Neural cell (in vitro differentiated cells): ENCODE measurements around the gene DCDC2. TPM values are rescaled to one million over a fixed set of nuclear protein-coding genes. Genes with fewer than 3 reads are reported as not detected.

ENCODE experiments used
- H2AFZ ChIP-seq: fragments of 200-600, 300-800 bp; sonication (generic), shearing (Covaris generic); 2 replicates; pipeline ENCODE4 v1.6.0; 2014; ENCODE audit warnings: low read depth, mild to moderate bottlenecking, antibody characterized with exemption, low read length, moderate library complexity
- H3F3A ChIP-seq: fragments of 200-600 bp; shearing (Covaris generic); 2 replicates; pipeline ENCODE4 v1.6.1; 2016; ENCODE audit warnings: mild to moderate bottlenecking, moderate library complexity, mixed read lengths, antibody characterized with exemption, low read length; ENCODE audit not compliant: insufficient read depth, poor library complexity, severe bottlenecking
- H3K27ac ChIP-seq: fragments of 200-600, 300-800 bp; sonication (generic), shearing (Covaris generic); 2 replicates; pipeline ENCODE4 v1.5.1; 2014; ENCODE audit warnings: mild to moderate bottlenecking, low read length, moderate library complexity
- H3K27me3 ChIP-seq: fragments of 300-800, 200-600 bp; sonication (generic), shearing (Covaris generic); 2 replicates; pipeline ENCODE4 v1.6.0; 2014; ENCODE audit warnings: mild to moderate bottlenecking, low read depth, low read length, moderate library complexity; ENCODE audit not compliant: insufficient read depth
- H3K36me3 ChIP-seq: fragments of 300-800, 200-600 bp; sonication (generic), shearing (Covaris generic); 2 replicates; pipeline ENCODE4 v1.5.1; 2014; ENCODE audit warnings: mild to moderate bottlenecking, antibody characterized with exemption, low read length, moderate library complexity; ENCODE audit not compliant: insufficient read depth
- H3K4me2 ChIP-seq: fragments of 300-800, 200-600 bp; sonication (generic), shearing (Covaris generic); 2 replicates; pipeline ENCODE4 v1.6.0; 2014; ENCODE audit warnings: mild to moderate bottlenecking, low read length
- H3K4me3 ChIP-seq: fragments of 300-800, 200-600 bp; sonication (generic), shearing (Covaris generic); 2 replicates; pipeline ENCODE4 v1.5.1; 2014; ENCODE audit warnings: mild to moderate bottlenecking, low read length, moderate library complexity
- H3K79me2 ChIP-seq: fragments of 200-600 bp; shearing (Covaris generic); replicated peaks from 2 replicates; pipeline ENCODE4 v1.6.0; 2014; ENCODE audit warnings: mild to moderate bottlenecking, low read length, moderate library complexity; ENCODE audit not compliant: insufficient read depth
- H3K9ac ChIP-seq: fragments of 300-800, 200-600 bp; sonication (generic), shearing (Covaris generic); 2 replicates; pipeline ENCODE4 v1.6.1; 2016; ENCODE audit warnings: mild to moderate bottlenecking, low read length, mixed read lengths
- H3K9me2 ChIP-seq: fragments of 200-600 bp; shearing (Covaris generic); 2 replicates; pipeline ENCODE4 v1.6.1; 2016; ENCODE audit warnings: mild to moderate bottlenecking, low read length, mixed read lengths; ENCODE audit not compliant: insufficient read depth
- H3K9me3 ChIP-seq: fragments of 200-600, 300-800 bp; sonication (generic), shearing (Covaris generic); 2 replicates; pipeline ENCODE4 v1.6.1; 2016; ENCODE audit warnings: mild to moderate bottlenecking, mixed run types, low read length, moderate library complexity, mixed read lengths
- H4K20me1 ChIP-seq: fragments of 200-600 bp; shearing (Covaris generic); 2 replicates; pipeline ENCODE4 v1.6.1; 2016; ENCODE audit warnings: mild to moderate bottlenecking, mixed run types; ENCODE audit not compliant: insufficient read depth
- EZH2 ChIP-seq: fragments of 200-600, 300-800 bp; shearing (Covaris generic), sonication (generic); IDR thresholded peaks from 2 replicates; pipeline ENCODE4 v1.6.1; 2014; ENCODE audit warnings: antibody characterized with exemption, low read length, borderline replicate concordance, mild to moderate bottlenecking; ENCODE audit not compliant: insufficient read depth, poor library complexity, severe bottlenecking
- MXI1 ChIP-seq: fragments of 450-650 bp; conservative IDR thresholded peaks from 2 replicates; pipeline ENCODE4 v1.6.1; 2014; ENCODE audit warnings: antibody characterized with exemption, mild to moderate bottlenecking; ENCODE audit not compliant: poor library complexity, severe bottlenecking
- POLR2AphosphoS5 ChIP-seq: IDR thresholded peaks from 2 replicates; pipeline ENCODE4 v1.6.1; 2012
- SMC3 ChIP-seq: fragments of 450-650 bp; conservative IDR thresholded peaks from 2 replicates; pipeline ENCODE4 v1.6.1; 2014; ENCODE audit warnings: antibody characterized with exemption, mild to moderate bottlenecking, moderate library complexity; ENCODE audit not compliant: poor library complexity
- TAF1 ChIP-seq: IDR thresholded peaks from 2 replicates; pipeline ENCODE4 v1.6.1; 2012; ENCODE audit warnings: low read depth
- polyA plus RNA-seq: library from polyadenylated mRNA; depleted of rRNA; stranded (reverse); fragments of >200 nt; gene quantifications from 2 replicates; pipeline ENCODE4 v1.2.3, GENCODE V29; 2014
- small RNA-seq, 3 experiments: library from RNA; depleted of rRNA; stranded (forward); fragments of <200 nt; gene quantifications; one replicate each; pipeline ENCODE3, GENCODE V24; 2012
- TF ChIP-seq, protein P1 (sequence below): IDR thresholded peaks from 2 replicates; pipeline ENCODE4 v1.6.1; 2012; ENCODE audit warnings: borderline replicate concordance
- TF ChIP-seq, protein P2 (sequence below): fragments of 450-650 bp; IDR thresholded peaks from 2 replicates; pipeline ENCODE4 v1.5.1; 2014; ENCODE audit warnings: antibody characterized with exemption, mild to moderate bottlenecking, moderate library complexity; ENCODE audit not compliant: poor library complexity, severe bottlenecking

Gene DCDC2
- polyA plus RNA-seq, 1 donor from 2014 or later = 0.57 TPM

DNA sequence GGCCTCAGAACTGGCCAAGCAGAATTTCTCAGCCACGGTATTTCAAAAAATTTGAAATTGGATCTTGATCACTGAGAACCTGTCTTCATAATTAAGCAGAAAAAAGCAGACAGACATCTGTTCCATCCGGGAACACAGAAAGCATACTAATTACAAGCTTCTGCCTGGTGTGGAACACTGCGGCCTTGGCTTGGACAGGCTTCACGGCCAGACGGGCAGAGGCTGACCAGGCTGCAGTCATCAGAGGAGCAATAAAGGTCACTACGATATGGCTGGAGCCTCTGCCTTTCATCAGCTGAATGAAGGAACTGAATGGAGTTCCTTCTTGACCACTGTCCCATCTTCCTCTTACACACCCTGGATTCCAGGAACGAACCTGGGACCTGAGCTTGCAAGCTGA, 235.7 kb downstream of the DCDC2 start:
- no peak overlapping the region for H3K4me2 ChIP-seq
- H4K20me1 ChIP-seq = no peaks in the 10 kb centered on the region
- H2AFZ ChIP-seq = no peak overlapping the region
- no peaks in the 10 kb centered on the region for H3F3A ChIP-seq
- no peak overlapping the region for H3K27ac ChIP-seq
- TF ChIP-seq, protein P1, sequence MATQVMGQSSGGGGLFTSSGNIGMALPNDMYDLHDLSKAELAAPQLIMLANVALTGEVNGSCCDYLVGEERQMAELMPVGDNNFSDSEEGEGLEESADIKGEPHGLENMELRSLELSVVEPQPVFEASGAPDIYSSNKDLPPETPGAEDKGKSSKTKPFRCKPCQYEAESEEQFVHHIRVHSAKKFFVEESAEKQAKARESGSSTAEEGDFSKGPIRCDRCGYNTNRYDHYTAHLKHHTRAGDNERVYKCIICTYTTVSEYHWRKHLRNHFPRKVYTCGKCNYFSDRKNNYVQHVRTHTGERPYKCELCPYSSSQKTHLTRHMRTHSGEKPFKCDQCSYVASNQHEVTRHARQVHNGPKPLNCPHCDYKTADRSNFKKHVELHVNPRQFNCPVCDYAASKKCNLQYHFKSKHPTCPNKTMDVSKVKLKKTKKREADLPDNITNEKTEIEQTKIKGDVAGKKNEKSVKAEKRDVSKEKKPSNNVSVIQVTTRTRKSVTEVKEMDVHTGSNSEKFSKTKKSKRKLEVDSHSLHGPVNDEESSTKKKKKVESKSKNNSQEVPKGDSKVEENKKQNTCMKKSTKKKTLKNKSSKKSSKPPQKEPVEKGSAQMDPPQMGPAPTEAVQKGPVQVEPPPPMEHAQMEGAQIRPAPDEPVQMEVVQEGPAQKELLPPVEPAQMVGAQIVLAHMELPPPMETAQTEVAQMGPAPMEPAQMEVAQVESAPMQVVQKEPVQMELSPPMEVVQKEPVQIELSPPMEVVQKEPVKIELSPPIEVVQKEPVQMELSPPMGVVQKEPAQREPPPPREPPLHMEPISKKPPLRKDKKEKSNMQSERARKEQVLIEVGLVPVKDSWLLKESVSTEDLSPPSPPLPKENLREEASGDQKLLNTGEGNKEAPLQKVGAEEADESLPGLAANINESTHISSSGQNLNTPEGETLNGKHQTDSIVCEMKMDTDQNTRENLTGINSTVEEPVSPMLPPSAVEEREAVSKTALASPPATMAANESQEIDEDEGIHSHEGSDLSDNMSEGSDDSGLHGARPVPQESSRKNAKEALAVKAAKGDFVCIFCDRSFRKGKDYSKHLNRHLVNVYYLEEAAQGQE = no peak
- TF ChIP-seq EZH2 (no peak), MXI1 (no peak), POLR2AphosphoS5 (no peak), TAF1 (no peak), SMC3 (no peak)
- TF ChIP-seq, protein P2, sequence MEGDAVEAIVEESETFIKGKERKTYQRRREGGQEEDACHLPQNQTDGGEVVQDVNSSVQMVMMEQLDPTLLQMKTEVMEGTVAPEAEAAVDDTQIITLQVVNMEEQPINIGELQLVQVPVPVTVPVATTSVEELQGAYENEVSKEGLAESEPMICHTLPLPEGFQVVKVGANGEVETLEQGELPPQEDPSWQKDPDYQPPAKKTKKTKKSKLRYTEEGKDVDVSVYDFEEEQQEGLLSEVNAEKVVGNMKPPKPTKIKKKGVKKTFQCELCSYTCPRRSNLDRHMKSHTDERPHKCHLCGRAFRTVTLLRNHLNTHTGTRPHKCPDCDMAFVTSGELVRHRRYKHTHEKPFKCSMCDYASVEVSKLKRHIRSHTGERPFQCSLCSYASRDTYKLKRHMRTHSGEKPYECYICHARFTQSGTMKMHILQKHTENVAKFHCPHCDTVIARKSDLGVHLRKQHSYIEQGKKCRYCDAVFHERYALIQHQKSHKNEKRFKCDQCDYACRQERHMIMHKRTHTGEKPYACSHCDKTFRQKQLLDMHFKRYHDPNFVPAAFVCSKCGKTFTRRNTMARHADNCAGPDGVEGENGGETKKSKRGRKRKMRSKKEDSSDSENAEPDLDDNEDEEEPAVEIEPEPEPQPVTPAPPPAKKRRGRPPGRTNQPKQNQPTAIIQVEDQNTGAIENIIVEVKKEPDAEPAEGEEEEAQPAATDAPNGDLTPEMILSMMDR = no peak
- no peaks in the 10 kb centered on the region for H3K27me3 ChIP-seq
- no peaks in the 10 kb centered on the region for H3K79me2 ChIP-seq
- no peaks in the 10 kb centered on the region for H3K9me3 ChIP-seq
- no peak overlapping the region for H3K4me3 ChIP-seq
- H3K9me2 ChIP-seq = no peaks in the 10 kb centered on the region
- no peaks in the 10 kb centered on the region for H3K36me3 ChIP-seq
- H3K9ac ChIP-seq = no peak overlapping the region

Small RNAs within 50 kb of the gene (small RNA-seq; reads per million reads assigned to genes)
- gene RF00218 = 0 to 0.16 (median 0.03) reads per million in 3 experiments
- 0 reads per million in 3 experiments for gene RNU6-391P

Other genes starting within 250 kb of the DCDC2 start
- gene NRSN1, start 231.8 kb downstream of the DCDC2 start, polyA plus RNA-seq = 23.1 and 24.5 TPM in 2 replicates
- gene MRS2, start 44.9 kb upstream of the DCDC2 start, polyA plus RNA-seq = 37.7 and 47.9 TPM in 2 replicates
- gene GPLD1, start 131.5 kb upstream of the DCDC2 start, polyA plus RNA-seq = 11.0 and 14.3 TPM in 2 replicates
- 33.1 and 36.3 TPM in 2 replicates for gene ALDH5A1, start 136.9 kb upstream of the DCDC2 start, polyA plus RNA-seq